ENCODE measurements around the gene THRSP.
"Not testable (repeated sequence)": the region's sequence is repeated elsewhere in the genome, so short reads cannot be mapped to it uniquely, and the experiment has no call there.

Gene THRSP

GRCh38 chr11:78033040-78033439, 30.6 kb upstream of the THRSP start:
- Mint-ChIP-seq H3K4me3 (no peak overlapping the region), H3K4me1 (ENCODE audit: low read depth) (no peaks in the 10 kb centered on the region), H3K27me3 (no peaks in the 10 kb centered on the region), H3K27ac (no peak overlapping the region), H3K9me3 (no peaks in the 10 kb centered on the region), H3K36me3 (ENCODE audit: low read depth) (no peaks in the 10 kb centered on the region)

- H3K4me1 Mint-ChIP-seq (ENCODE audit: low read depth) = peaks cover 4% of the 10 kb centered on the region
- no peaks in the 10 kb centered on the region for H3K27me3 Mint-ChIP-seq
- no peaks in the 10 kb centered on the region for H3K9me3 Mint-ChIP-seq
- no peaks in the 10 kb centered on the region for H3K36me3 Mint-ChIP-seq (ENCODE audit: low read depth)
- H3K27ac Mint-ChIP-seq = no peak overlapping the region
- H3K4me3 Mint-ChIP-seq = no peak overlapping the region
Observed at GRCh38 chr11:78034623-78035022, 29.0 kb upstream of the THRSP start.

- H3K27me3 Mint-ChIP-seq = no peaks in the 10 kb centered on the region
- no peaks in the 10 kb centered on the region for H3K36me3 Mint-ChIP-seq (ENCODE audit: low read depth)
- H3K9me3 Mint-ChIP-seq = no peaks in the 10 kb centered on the region
- H3K4me3 Mint-ChIP-seq = no peak overlapping the region
- H3K4me1 Mint-ChIP-seq (ENCODE audit: low read depth) = peaks cover 18% of the 10 kb centered on the region
- H3K27ac Mint-ChIP-seq = no peak overlapping the region
Observed at GRCh38 chr11:78036313-78036712, 27.3 kb upstream of the THRSP start.

GRCh38 chr11:78037056-78037455, 26.6 kb upstream of the THRSP start:
- Mint-ChIP-seq H3K4me1 (ENCODE audit: low read depth) (peaks cover 22% of the 10 kb centered on the region), H3K27me3 (no peaks in the 10 kb centered on the region), H3K27ac (no peak overlapping the region), H3K4me3 (no peak overlapping the region), H3K9me3 (no peaks in the 10 kb centered on the region), H3K36me3 (ENCODE audit: low read depth) (no peaks in the 10 kb centered on the region)

GRCh38 chr11:78037825-78038620, 25.6 kb upstream of the THRSP start:
- H3K4me1 Mint-ChIP-seq (ENCODE audit: low read depth) = peaks cover 22% of the 10 kb centered on the region
- H3K9me3 Mint-ChIP-seq = no peaks in the 10 kb centered on the region
- H3K36me3 Mint-ChIP-seq (ENCODE audit: low read depth) = no peaks in the 10 kb centered on the region
- H3K27me3 Mint-ChIP-seq = no peaks in the 10 kb centered on the region
- H3K27ac Mint-ChIP-seq = no peak overlapping the region
- H3K4me3 Mint-ChIP-seq = no peak overlapping the region

GRCh38 chr11:78038697-78039313, 24.9 kb upstream of the THRSP start:
- H3K4me3 Mint-ChIP-seq = no peak overlapping the region
- H3K27ac Mint-ChIP-seq = no peak overlapping the region
- peaks cover 22% of the 10 kb centered on the region for H3K4me1 Mint-ChIP-seq (ENCODE audit: low read depth)
- H3K9me3 Mint-ChIP-seq = no peaks in the 10 kb centered on the region
- H3K27me3 Mint-ChIP-seq = no peaks in the 10 kb centered on the region
- H3K36me3 Mint-ChIP-seq (ENCODE audit: low read depth) = no peaks in the 10 kb centered on the region

GRCh38 chr11:78039391-78039918, 24.2 kb upstream of the THRSP start:
- Mint-ChIP-seq H3K27me3 (no peaks in the 10 kb centered on the region), H3K27ac (peak overlapping the region; percentile 97), H3K36me3 (ENCODE audit: low read depth) (no peaks in the 10 kb centered on the region), H3K4me1 (ENCODE audit: low read depth) (peaks cover 22% of the 10 kb centered on the region), H3K4me3 (peak overlapping the region; percentile 61), H3K9me3 (no peaks in the 10 kb centered on the region)

- H3K9me3 Mint-ChIP-seq = no peaks in the 10 kb centered on the region
- H3K4me1 Mint-ChIP-seq (ENCODE audit: low read depth) = peaks cover 22% of the 10 kb centered on the region
- H3K4me3 Mint-ChIP-seq = peak overlapping the region; percentile 61
- no peaks in the 10 kb centered on the region for H3K27me3 Mint-ChIP-seq
- peak overlapping the region; percentile 97 for H3K27ac Mint-ChIP-seq
- H3K36me3 Mint-ChIP-seq (ENCODE audit: low read depth) = no peaks in the 10 kb centered on the region
Observed at GRCh38 chr11:78039919-78040671, 23.6 kb upstream of the THRSP start.

- Mint-ChIP-seq H3K4me1 (ENCODE audit: low read depth) (peaks cover 25% of the 10 kb centered on the region), H3K27ac (no peak overlapping the region), H3K9me3 (no peaks in the 10 kb centered on the region), H3K4me3 (no peak overlapping the region), H3K36me3 (ENCODE audit: low read depth) (no peaks in the 10 kb centered on the region), H3K27me3 (no peaks in the 10 kb centered on the region)
Observed at GRCh38 chr11:78040691-78041379, 22.8 kb upstream of the THRSP start.

- H3K27ac Mint-ChIP-seq; H3K4me3 Mint-ChIP-seq; H3K9me3 Mint-ChIP-seq; H3K36me3 Mint-ChIP-seq (ENCODE audit: low read depth); H3K27me3 Mint-ChIP-seq: not testable (repeated sequence)
- H3K4me1 Mint-ChIP-seq (ENCODE audit: low read depth) = peaks cover 30% of the 10 kb centered on the region
Observed at GRCh38 chr11:78041380-78041719, 22.3 kb upstream of the THRSP start.

- H3K27me3 Mint-ChIP-seq = no peaks in the 10 kb centered on the region
- no peaks in the 10 kb centered on the region for H3K9me3 Mint-ChIP-seq
- peaks cover 31% of the 10 kb centered on the region for H3K4me1 Mint-ChIP-seq (ENCODE audit: low read depth)
- no peaks in the 10 kb centered on the region for H3K36me3 Mint-ChIP-seq (ENCODE audit: low read depth)
- H3K27ac Mint-ChIP-seq = no peak overlapping the region
- no peak overlapping the region for H3K4me3 Mint-ChIP-seq
Observed at GRCh38 chr11:78041843-78042440, 21.7 kb upstream of the THRSP start.

- Mint-ChIP-seq H3K4me3 (no peak overlapping the region), H3K9me3 (no peaks in the 10 kb centered on the region), H3K27ac (no peak overlapping the region), H3K36me3 (ENCODE audit: low read depth) (no peaks in the 10 kb centered on the region), H3K4me1 (ENCODE audit: low read depth) (peaks cover 27% of the 10 kb centered on the region), H3K27me3 (no peaks in the 10 kb centered on the region)
Observed at GRCh38 chr11:78044706-78045105, 19.0 kb upstream of the THRSP start.

- H3K36me3 Mint-ChIP-seq (ENCODE audit: low read depth) = no peaks in the 10 kb centered on the region
- H3K4me3 Mint-ChIP-seq = peak overlapping the region; percentile 44
- no peak overlapping the region for H3K27ac Mint-ChIP-seq
- no peaks in the 10 kb centered on the region for H3K27me3 Mint-ChIP-seq
- H3K4me1 Mint-ChIP-seq (ENCODE audit: low read depth) = peaks cover 15% of the 10 kb centered on the region
- H3K9me3 Mint-ChIP-seq = no peaks in the 10 kb centered on the region
Observed at GRCh38 chr11:78045851-78046485, 17.7 kb upstream of the THRSP start.

GRCh38 chr11:78046486-78046854, 17.2 kb upstream of the THRSP start:
- Mint-ChIP-seq H3K4me1 (ENCODE audit: low read depth) (peaks cover 12% of the 10 kb centered on the region), H3K36me3 (ENCODE audit: low read depth) (no peaks in the 10 kb centered on the region), H3K9me3 (no peaks in the 10 kb centered on the region), H3K27me3 (no peaks in the 10 kb centered on the region), H3K4me3 (no peak overlapping the region), H3K27ac (no peak overlapping the region)
